HCT116 (cell line): ENCODE measurements around the gene SLC25A20. TPM values are rescaled to one million over a fixed set of nuclear protein-coding genes. Genes with fewer than 3 reads are reported as not detected.

ENCODE experiments used
- ATAC-seq: fragments of 200-7000 bp; cut with Tn5 transposase; 2 replicates; pipeline ENCODE4 v1.9.1; 2020; ENCODE audit warnings: mild to moderate bottlenecking, moderate library complexity
- BruUV-seq: library from RNA; stranded (reverse); fragments of 400-500 nt; replicated peaks from 2 replicates; lab custom pipeline; 2021; lab: Mats Ljungman, UMichigan
- CTCF ChIA-PET: fragments of 300-600 bp; sonication (Branson Sonifier 250); formaldehyde crosslinking; loops from one replicate; lab custom pipeline; 2021; ENCODE audit warnings: antibody characterized with exemption; lab: Charles Lee
- POLR2A ChIA-PET: fragments of 300-600, 350-600 bp; sonication (Branson Sonifier 250); formaldehyde crosslinking; loops from one replicate; lab custom pipeline; 2021; ENCODE audit warnings: antibody characterized with exemption; lab: Charles Lee
- RAD21 ChIA-PET, 2 experiments: fragments of 300-600 bp; sonication (Branson Sonifier 250); formaldehyde crosslinking; loops; one replicate each; lab custom pipeline; 2023; ENCODE audit warnings: low total read pairs in 2 of 2; ENCODE audit not compliant: uncharacterized antibody in 2 of 2, unreplicated experiment in 2 of 2, low non-redundant PET in 1 of 2; lab: Charles Lee
- DNase-seq: peaks from one replicate; pipeline ENCODE4 v3.0.0-alpha.2; 2010; ENCODE audit warnings: low read depth, low spot score
- H2AFZ ChIP-seq: fragments of 200-600 bp; shearing (Covaris generic), sonication (generic); 2 replicates; pipeline ENCODE4 v1.6.1; 2017; ENCODE audit warnings: low read depth, mixed run types, mixed read lengths, antibody characterized with exemption, low read length; ENCODE audit not compliant: poor library complexity, severe bottlenecking
- H3K27ac ChIP-seq: 2 replicates; pipeline ENCODE4 v1.5.1; 2012; ENCODE audit warnings: low read depth, low read length
- H3K27me3 ChIP-seq: fragments of 200-600 bp; sonication (generic); 2 replicates; pipeline ENCODE4 v1.6.1; 2016; ENCODE audit warnings: mixed run types, low read length, mixed read lengths; ENCODE audit not compliant: insufficient read depth
- H3K36me3 ChIP-seq, 2 experiments: fragments of 200-500 bp in 1 of 2; fragments of 200-600 bp in 1 of 2; sonication (Bioruptor generic) in 1 of 2; sonication (generic) in 1 of 2; 2 replicates each; pipeline versions ENCODE4 v1.5.1 to v1.6.1; 2014 to 2016; ENCODE audit warnings: low read length in 2 of 2, inconsistent platforms in 1 of 2, mixed read lengths in 1 of 2, mixed run types in 1 of 2; ENCODE audit not compliant: insufficient read depth in 2 of 2, control insufficient read depth in 1 of 2
- H3K4me1 ChIP-seq, 2 experiments: fragments of 200-600 bp in 1 of 2; sonication (generic) in 1 of 2; 2 replicates each; pipeline versions ENCODE4 v1.5.1 to v1.6.1; 2012 to 2017; ENCODE audit warnings: low read length in 2 of 2, inconsistent platforms in 1 of 2, mild to moderate bottlenecking in 1 of 2, mixed read lengths in 1 of 2, mixed run types in 1 of 2, moderate library complexity in 1 of 2; ENCODE audit not compliant: insufficient read depth in 2 of 2, control insufficient read depth in 1 of 2
- H3K4me2 ChIP-seq: fragments of 200-600 bp; sonication (generic); 2 replicates; pipeline ENCODE4 v1.6.1; 2017; ENCODE audit warnings: mixed run types, low read length, mixed read lengths
- H3K4me3 ChIP-seq, 2 experiments: fragments of 200-600 bp in 1 of 2; sonication (generic) in 1 of 2; replicated peaks in 1 of 2; 2 replicates each; pipeline ENCODE4 v1.5.1; 2011 to 2016; ENCODE audit warnings: low read length in 2 of 2, control low read depth in 1 of 2, low read depth in 1 of 2, mild to moderate bottlenecking in 1 of 2, mixed read lengths in 1 of 2, mixed run types in 1 of 2
- H3K79me2 ChIP-seq: fragments of 200-600 bp; sonication (generic); 2 replicates; pipeline ENCODE4 v1.6.1; 2017; ENCODE audit warnings: mild to moderate bottlenecking, mixed run types, low read length, moderate library complexity, mixed read lengths; ENCODE audit not compliant: insufficient read depth
- H3K9ac ChIP-seq: fragments of 200-600 bp; sonication (generic); 2 replicates; pipeline ENCODE4 v1.6.1; 2016; ENCODE audit warnings: low read length, mixed read lengths
- H3K9me2 ChIP-seq: fragments of 200-600 bp; sonication (generic), shearing (Covaris generic); 2 replicates; pipeline ENCODE4 v1.6.1; 2017; ENCODE audit warnings: mixed run types, mild to moderate bottlenecking, moderate library complexity; ENCODE audit not compliant: insufficient read depth
- H3K9me3 ChIP-seq, 2 experiments: fragments of 200-500 bp in 1 of 2; fragments of 200-600 bp in 1 of 2; sonication (Bioruptor generic) in 1 of 2; sonication (generic) in 1 of 2; 2 replicates each; pipeline ENCODE4 v1.6.1; 2014 to 2017; ENCODE audit warnings: low read length in 2 of 2, mixed read lengths in 2 of 2, inconsistent platforms in 1 of 2, low read depth in 1 of 2, mild to moderate bottlenecking in 1 of 2, mixed run types in 1 of 2, moderate library complexity in 1 of 2; ENCODE audit not compliant: control insufficient read depth in 1 of 2, insufficient read depth in 1 of 2
- H4K20me1 ChIP-seq: fragments of 200-600 bp; sonication (generic), shearing (Covaris generic); 2 replicates; pipeline ENCODE4 v1.6.1; 2017; ENCODE audit warnings: mixed run types, mild to moderate bottlenecking, moderate library complexity; ENCODE audit not compliant: insufficient read depth
- EGR1 ChIP-seq: IDR thresholded peaks from 2 replicates; pipeline ENCODE4 v1.6.1; 2012; ENCODE audit warnings: low read depth
- EZH2 ChIP-seq: fragments of 200-600 bp; sonication (generic); IDR thresholded peaks from 2 replicates; pipeline ENCODE4 v1.6.1; 2017; ENCODE audit warnings: antibody characterized with exemption, mixed run types
- EZH2phosphoT487 ChIP-seq: fragments of 200-600 bp; IDR thresholded peaks from 2 replicates; pipeline ENCODE4 v1.6.1; 2018; ENCODE audit warnings: antibody characterized with exemption, borderline replicate concordance
- POLR2A ChIP-seq: IDR thresholded peaks from 2 replicates; pipeline ENCODE4 v1.7.0; 2011; ENCODE audit warnings: borderline replicate concordance; ENCODE audit not compliant: insufficient read depth, insufficient read length; ENCODE audit errors: extremely low read depth
- RAD21 ChIP-seq: IDR thresholded peaks from 2 replicates; pipeline ENCODE4 v1.6.1; 2012; ENCODE audit warnings: low read depth, mild to moderate bottlenecking
- TCF7L2 ChIP-seq: IDR thresholded peaks from 2 replicates; pipeline ENCODE4 v1.7.0; 2011; ENCODE audit warnings: borderline replicate concordance, inconsistent platforms; ENCODE audit not compliant: insufficient read depth, insufficient read length; ENCODE audit errors: extremely low read depth
- intact Hi-C: fragments of 100-400 bp; cut with micrococcal nuclease; formaldehyde crosslinking; loops from 2 replicates; pipeline ENCODE4 v1.10.0; 2022
- total RNA-seq: library from RNA; stranded (reverse); gene quantifications from one replicate; pipeline ENCODE4 v1.2.1, GENCODE V29; 2021; ENCODE audit not compliant: unreplicated experiment
- TF ChIP-seq, protein P1 (sequence below): IDR thresholded peaks from 2 replicates; pipeline ENCODE4 v1.6.1; 2011; ENCODE audit warnings: mild to moderate bottlenecking, low read length, moderate library complexity; ENCODE audit not compliant: insufficient replicate concordance; ENCODE audit errors: extremely low read depth

SLC25A20 gene
- total RNA-seq, 1 experiment from 2014 or later = 8.7 TPM

- intact Hi-C loops = no loop called here
- no TSS peak for BruUV-seq
- no peaks in the 10 kb centered on the region for H3K36me3 ChIP-seq
- ChIA-PET RAD21 (no interaction called here), CTCF (no interaction called here), POLR2A (interaction anchor here (0.5 kb wide), 1 partner anchor 79 kb away, joined by 3 read pairs; no protein-coding TSS in a partner anchor)
- no peaks in the 10 kb centered on the region for H3K4me1 ChIP-seq
- ATAC-seq (no peak), DNase-seq (no peak)
- H3K4me2 ChIP-seq = no peak overlapping the region
- H3K4me3 ChIP-seq = no peak overlapping the region
- H3K9me3 ChIP-seq = no peaks in the 10 kb centered on the region
- no peak overlapping the region for H2AFZ ChIP-seq
- TF ChIP-seq TCF7L2 = no peak
- TF ChIP-seq POLR2A = no peak
- TF ChIP-seq EZH2phosphoT487 = no peak
- TF ChIP-seq EGR1 = no peak
- H3K27ac ChIP-seq = no peak overlapping the region
- no peaks in the 10 kb centered on the region for H3K27me3 ChIP-seq
- peaks cover 36% of the 10 kb centered on the region for H3K79me2 ChIP-seq
- no peak overlapping the region for H3K9ac ChIP-seq
- no peaks in the 10 kb centered on the region for H3K9me2 ChIP-seq
- H4K20me1 ChIP-seq = no peaks in the 10 kb centered on the region
These were observed 77.9 kb downstream of the SLC25A20 start for GRCh38 chr3:48820612-48821324.

GRCh38 chr3:48819234-48820221, 79.2 kb downstream of the SLC25A20 start:
- DNase-seq (no peak), ATAC-seq (no peak)
- Histone ChIP-seq H3K27ac (no peak overlapping the region), H3K79me2 (peaks cover 35% of the 10 kb centered on the region), H3K4me2 (no peak overlapping the region), H3K9ac (no peak overlapping the region), H3K9me3 (no peaks in the 10 kb centered on the region), H3K4me1 (no peaks in the 10 kb centered on the region), H3K27me3 (no peaks in the 10 kb centered on the region), H4K20me1 (no peaks in the 10 kb centered on the region), H3K36me3 (no peaks in the 10 kb centered on the region), H3K9me2 (no peaks in the 10 kb centered on the region), H3K4me3 (no peak overlapping the region), H2AFZ (no peak overlapping the region)
- RAD21 ChIA-PET = no interaction called here
- BruUV-seq = no TSS peak
- CTCF ChIA-PET = no interaction called here
- TF ChIP-seq EZH2 (no peak), EZH2phosphoT487 (no peak), RAD21 (no peak)
- TF ChIP-seq, protein P1, sequence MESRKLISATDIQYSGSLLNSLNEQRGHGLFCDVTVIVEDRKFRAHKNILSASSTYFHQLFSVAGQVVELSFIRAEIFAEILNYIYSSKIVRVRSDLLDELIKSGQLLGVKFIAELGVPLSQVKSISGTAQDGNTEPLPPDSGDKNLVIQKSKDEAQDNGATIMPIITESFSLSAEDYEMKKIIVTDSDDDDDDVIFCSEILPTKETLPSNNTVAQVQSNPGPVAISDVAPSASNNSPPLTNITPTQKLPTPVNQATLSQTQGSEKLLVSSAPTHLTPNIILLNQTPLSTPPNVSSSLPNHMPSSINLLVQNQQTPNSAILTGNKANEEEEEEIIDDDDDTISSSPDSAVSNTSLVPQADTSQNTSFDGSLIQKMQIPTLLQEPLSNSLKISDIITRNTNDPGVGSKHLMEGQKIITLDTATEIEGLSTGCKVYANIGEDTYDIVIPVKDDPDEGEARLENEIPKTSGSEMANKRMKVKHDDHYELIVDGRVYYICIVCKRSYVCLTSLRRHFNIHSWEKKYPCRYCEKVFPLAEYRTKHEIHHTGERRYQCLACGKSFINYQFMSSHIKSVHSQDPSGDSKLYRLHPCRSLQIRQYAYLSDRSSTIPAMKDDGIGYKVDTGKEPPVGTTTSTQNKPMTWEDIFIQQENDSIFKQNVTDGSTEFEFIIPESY = no peak
- POLR2A ChIA-PET = no interaction called here
- intact Hi-C loops = no loop called here
